GM12801 (cell line): ENCODE measurements around the gene NUDC.

Experiments used
- CTCF ChIP-seq: IDR thresholded peaks from one replicate; pipeline ENCODE4 v1.5.1; 2011; ENCODE audit warnings: control low read depth; ENCODE audit not compliant: insufficient read length; ENCODE audit errors: extremely low read depth

NUDC gene

GRCh38 chr1:26956321-26956720, 34.8 kb downstream of the NUDC start:
- no peak for TF ChIP-seq CTCF

GRCh38 chr1:26957306-26957705, 35.8 kb downstream of the NUDC start:
- TF ChIP-seq CTCF, result no peak

- no peak for TF ChIP-seq CTCF
These were observed 37.7 kb downstream of the NUDC start for GRCh38 chr1:26959270-26959669.

GRCh38 chr1:26959722-26960624, 38.4 kb downstream of the NUDC start, which contains the start of gene KDF1:
KDF1 (minus strand) TSS chr1:26960468; CDS start chr1:26952380, 8,088 bp downstream.
- TF ChIP-seq CTCF, result no peak

GRCh38 chr1:26960625-26960966, 39.1 kb downstream of the NUDC start:
- TF ChIP-seq CTCF, result no peak

- no peak for TF ChIP-seq CTCF
These were observed 40.3 kb downstream of the NUDC start for GRCh38 chr1:26961826-26962225.

- TF ChIP-seq CTCF, result no peak
These were observed 43.7 kb downstream of the NUDC start for GRCh38 chr1:26965213-26965612.
